ENCODE data around the gene CDK4. TPM values are rescaled to one million over a fixed set of nuclear protein-coding genes. Genes with fewer than 3 reads are reported as not detected.

Gene CDK4
- total and polyA plus RNA-seq, 7 donors = 38.0 to 105 (median 56.6) TPM

GRCh38 chr12:57726151-57726883, 25.8 kb downstream of the CDK4 start:
- Histone ChIP-seq H3K4me1 (peaks cover 6% of the 10 kb centered on the region), H3K27ac (peak overlapping the region; percentile 53), H3K36me3 (ENCODE audit: insufficient read depth in 1 of 2, low read depth in 1 of 2) (peaks cover 0 to 6% of the 10 kb centered on the region in 2 donors), H3K27me3 (ENCODE audit: insufficient read depth in 3 of 3, low read length in 2 of 3) (peaks cover 0 to 41% (median 17%) of the 10 kb centered on the region in 3 donors), H3K9me3 (no peaks in the 10 kb centered on the region), H3K4me3 (peak overlapping the region; percentile 65)
- 4 to 10% (median 7%) methylated on average over 46 to 79 of the region's 79 CpGs for WGBS, 3 donors
- DNase-seq (peak; percentile 81 to 85), ATAC-seq (peak; percentile 64 to 80 (median 74))
- intact Hi-C loops (cut with DNase I) = no loop called here
- TF ChIP-seq CTCF (IDR thresholded peaks at IDR 0.05) = peak; percentile 52

- Histone ChIP-seq H3K4me1 (peaks cover 6% of the 10 kb centered on the region), H3K4me3 (peak overlapping the region; percentile 65), H3K27me3 (ENCODE audit: insufficient read depth in 3 of 3, low read length in 2 of 3) (peaks cover 0 to 39% (median 17%) of the 10 kb centered on the region in 3 donors), H3K27ac (no peak overlapping the region), H3K36me3 (ENCODE audit: insufficient read depth in 1 of 2, low read depth in 1 of 2) (peaks cover 0 to 10% of the 10 kb centered on the region in 2 donors), H3K9me3 (no peaks in the 10 kb centered on the region)
- no peak for ATAC-seq
- 10 to 18% (median 14%) methylated on average over 10 of the region's 10 CpGs for WGBS, 3 donors
- intact Hi-C loops (cut with DNase I) = no loop called here
- no peak for TF ChIP-seq CTCF (IDR thresholded peaks at IDR 0.05)
- no peak for DNase-seq
These were observed 26.3 kb downstream of the CDK4 start for GRCh38 chr12:57725851-57726150.

GRCh38 chr12:57724936-57725740, 27.0 kb downstream of the CDK4 start:
- TF ChIP-seq CTCF (IDR thresholded peaks at IDR 0.05) = no peak
- DNase-seq = no peak
- Histone ChIP-seq H3K27ac (no peak overlapping the region), H3K4me1 (peaks cover 6% of the 10 kb centered on the region), H3K9me3 (no peaks in the 10 kb centered on the region), H3K27me3 (ENCODE audit: insufficient read depth in 3 of 3, low read length in 2 of 3) (peaks cover 0 to 39% (median 15%) of the 10 kb centered on the region in 3 donors), H3K36me3 (ENCODE audit: insufficient read depth in 1 of 2, low read depth in 1 of 2) (peaks cover 0 to 17% of the 10 kb centered on the region in 2 donors), H3K4me3 (no peak overlapping the region)
- WGBS, 3 donors = 42 to 57% (median 51%) methylated on average over 11 of the region's 11 CpGs
- ATAC-seq = no peak
- intact Hi-C loops (cut with DNase I) = no loop called here

GRCh38 chr12:57724003-57724935, 27.8 kb downstream of the CDK4 start:
- intact Hi-C loops (cut with DNase I) = no loop called here
- peaks cover 6% of the 10 kb centered on the region for H3K4me1 ChIP-seq
- H3K36me3 ChIP-seq (ENCODE audit: insufficient read depth in 1 of 2, low read depth in 1 of 2) = peaks cover 0 to 26% of the 10 kb centered on the region in 2 donors
- no peaks in the 10 kb centered on the region for H3K9me3 ChIP-seq
- no peak for TF ChIP-seq CTCF (IDR thresholded peaks at IDR 0.05)
- no peak overlapping the region for H3K4me3 ChIP-seq
- WGBS, 3 donors = 74 to 80% (median 79%) methylated on average over 12 of the region's 12 CpGs
- peaks cover 0 to 39% (median 15%) of the 10 kb centered on the region in 3 donors for H3K27me3 ChIP-seq (ENCODE audit: insufficient read depth in 3 of 3, low read length in 2 of 3)
- DNase-seq = no peak
- H3K27ac ChIP-seq = no peak overlapping the region
- ATAC-seq = no peak
